Adrenal gland (tissue), 5 donors: ENCODE measurements around the gene PCDHA13.
"Not testable (repeated sequence)": the region's sequence is repeated elsewhere in the genome, so short reads cannot be mapped to it uniquely, and the experiment has no call there.

Source experiments
- CTCF ChIP-seq, 6 experiments: fragments of 450-650 bp in 4 of 6; fragments of 200-600 bp in 2 of 6; sonication (generic) in 1 of 6; IDR thresholded peaks; 1 replicate in 5 of 6; 2 replicates in 1 of 6; pipeline versions ENCODE4 v1.5.1 to v1.8.0; 2016 to 2021; ENCODE audit warnings: antibody characterized with exemption in 6 of 6, mild to moderate bottlenecking in 2 of 6, moderate library complexity in 1 of 6
- POLR2A ChIP-seq, 2 donors: fragments of 450-650 bp; IDR thresholded peaks; one replicate each; pipeline ENCODE4 v1.6.1; 2017; ENCODE audit warnings: antibody characterized with exemption in 2 of 2, mild to moderate bottlenecking in 2 of 2, moderate library complexity in 1 of 2
- donor health status: DM: no; HTN: no; CAD: no.

GRCh38 chr5:140876541-140877261 lies 5.2 kb upstream of the PCDHA13 start:
- TF ChIP-seq CTCF, POLR2A (IDR thresholded peaks at IDR 0.05): not testable (repeated sequence)
